ENCODE results near the gene DDX49.
"Not testable (repeated sequence)": the region's sequence is repeated elsewhere in the genome, so short reads cannot be mapped to it uniquely, and the experiment has no call there.

The DDX49 gene

DNA sequence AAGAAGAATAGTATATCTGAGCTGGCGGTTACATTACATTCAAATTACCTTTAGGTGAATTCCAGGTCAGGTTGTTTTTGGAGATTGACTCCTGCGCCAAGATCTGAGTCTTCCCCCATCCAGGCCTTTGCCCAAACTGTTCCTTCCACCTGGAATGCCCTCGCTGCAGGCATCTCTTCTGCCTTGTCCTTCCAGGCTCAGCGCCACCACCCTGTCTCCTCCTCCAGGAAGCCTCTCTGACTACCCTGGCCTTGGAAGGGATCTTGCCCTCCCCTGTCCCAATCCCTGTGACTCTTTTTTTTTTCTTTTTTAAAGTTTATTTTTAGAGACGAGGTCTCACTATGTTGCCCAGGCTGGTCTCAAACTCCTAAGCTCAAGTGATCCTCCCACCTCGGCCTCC is 23.2 kb downstream of the DDX49 start:
- DNase-seq (ENCODE audit: low spot score): no peak

DNA sequence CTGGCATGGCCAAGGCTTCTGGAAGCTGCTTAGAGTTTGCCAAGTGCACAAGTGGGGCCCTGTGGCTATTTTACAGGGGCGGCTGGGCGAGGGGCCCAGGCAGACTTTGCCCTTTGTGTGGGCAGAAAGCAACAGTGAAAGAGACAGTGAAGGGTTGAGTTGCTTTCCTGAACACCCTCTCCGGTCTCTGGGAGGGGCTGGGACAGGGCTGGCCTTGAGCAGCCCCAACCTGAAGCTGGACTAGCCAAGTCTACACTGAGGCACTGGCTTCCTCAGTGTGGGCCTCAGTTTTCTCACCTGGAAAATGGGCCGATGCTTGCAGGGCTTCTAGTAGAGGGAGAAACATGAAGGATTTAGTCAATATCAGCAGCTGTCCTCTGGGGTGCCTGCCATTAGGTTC is 23.9 kb downstream of the DDX49 start:
- no peak for DNase-seq (ENCODE audit: low spot score)

DNA sequence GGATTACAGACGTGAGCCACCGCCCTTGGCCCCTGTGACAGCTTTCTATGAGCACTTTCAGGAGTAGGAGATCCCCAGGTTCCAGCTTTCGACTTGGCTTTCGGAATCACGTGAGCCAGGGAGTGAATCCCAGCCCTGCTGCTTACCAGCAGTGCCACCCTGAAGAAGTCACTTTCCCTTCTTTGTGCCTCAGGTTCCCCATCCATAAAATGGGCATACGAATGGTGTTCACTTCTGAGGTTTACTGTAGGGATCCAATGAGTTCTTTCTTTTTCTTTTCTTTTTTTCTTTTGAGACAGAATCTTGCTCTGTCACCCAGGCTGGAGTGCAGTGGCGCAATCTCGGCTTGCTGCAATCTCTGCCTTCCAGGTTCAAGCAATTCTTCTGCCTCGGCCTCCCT is 25.8 kb downstream of the DDX49 start:
- no peak for DNase-seq (ENCODE audit: low spot score)

DNA sequence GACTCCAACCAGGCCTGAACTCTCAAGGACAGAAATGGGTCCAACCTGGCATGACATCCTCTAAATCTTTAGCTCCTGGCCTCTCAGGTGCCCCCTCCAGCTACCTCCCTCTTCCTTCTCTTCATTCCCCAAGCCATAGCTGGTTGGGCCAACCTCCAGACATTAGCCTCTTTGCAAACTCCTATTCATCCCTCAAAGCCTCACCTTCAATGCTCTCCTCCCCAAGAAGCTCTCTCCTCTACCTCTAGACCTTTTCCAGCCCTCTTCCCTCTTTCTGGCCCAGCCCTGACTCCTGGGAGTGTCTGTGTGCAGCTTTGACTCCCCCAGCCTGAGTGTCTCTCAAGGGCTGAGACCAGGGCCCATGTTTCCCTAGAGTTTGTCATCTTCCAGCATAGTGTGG is 26.8 kb downstream of the DDX49 start:
- DNase-seq (ENCODE audit: low spot score): no peak

DNA sequence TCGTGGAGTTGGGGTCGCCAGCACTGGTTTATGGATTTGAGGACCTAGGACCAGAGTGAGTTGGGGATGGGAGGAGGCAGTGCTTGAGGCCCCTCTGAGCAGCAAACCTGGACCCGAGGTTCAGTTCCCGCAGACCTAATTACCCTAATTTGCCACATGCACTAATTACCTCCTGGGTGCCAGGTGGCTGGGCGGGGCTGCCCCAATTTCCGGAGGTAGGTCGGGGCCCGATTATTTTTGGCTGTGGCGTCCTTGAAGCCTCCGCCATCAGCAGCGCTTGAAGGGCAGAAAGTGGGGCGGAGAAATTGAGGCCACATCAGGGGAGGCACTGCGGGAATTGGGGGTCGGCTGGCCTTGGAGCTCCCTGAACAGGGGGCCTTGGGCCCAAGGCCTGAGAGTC is 27.4 kb downstream of the DDX49 start:
- DNase-seq (ENCODE audit: low spot score): no peak

DNA sequence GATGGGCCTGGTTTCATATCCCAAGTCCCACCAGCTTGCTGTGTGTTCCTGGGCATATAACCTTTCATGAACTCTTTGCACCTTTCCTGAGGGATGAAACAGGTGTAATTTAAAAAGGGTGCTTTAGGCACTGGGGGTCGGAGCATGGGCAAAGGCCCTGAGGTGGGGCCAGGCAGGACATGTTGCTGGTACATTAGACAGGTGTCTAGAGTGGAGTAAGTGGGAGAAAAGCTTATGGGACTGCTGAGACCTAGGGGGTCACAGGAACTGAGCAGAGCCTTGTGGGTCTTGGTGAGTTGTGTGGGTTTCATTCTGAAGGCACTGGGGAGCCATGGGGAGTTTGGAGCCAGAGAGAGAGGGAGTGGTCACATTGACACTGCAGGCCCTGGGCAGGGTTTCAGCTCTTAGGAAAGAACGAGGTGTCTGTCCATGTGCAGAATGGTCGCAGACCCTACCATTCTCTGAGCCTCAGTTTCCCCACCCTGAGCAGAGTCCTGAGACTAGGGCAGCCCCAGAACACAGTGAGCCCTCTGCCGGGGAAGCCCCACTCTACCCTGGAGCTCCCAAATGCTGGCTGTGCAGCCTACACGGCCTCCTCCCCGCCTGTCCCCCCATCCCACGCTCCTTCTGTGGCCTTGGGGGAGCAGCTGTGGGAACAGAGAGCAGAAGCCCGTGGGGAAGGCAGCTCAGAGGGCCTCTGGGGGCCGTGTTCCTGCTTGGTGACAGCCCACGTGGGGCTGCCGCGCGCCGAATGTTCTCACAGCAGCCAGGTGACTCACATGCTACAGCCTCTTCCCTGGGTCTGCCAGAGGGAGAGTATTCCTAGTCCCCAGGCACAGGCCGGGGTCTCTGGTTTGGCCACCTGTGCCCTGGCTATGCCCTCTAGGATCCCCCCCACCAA is 28.8 kb downstream of the DDX49 start:
- DNase-seq (ENCODE audit: low spot score): no peak

DNA sequence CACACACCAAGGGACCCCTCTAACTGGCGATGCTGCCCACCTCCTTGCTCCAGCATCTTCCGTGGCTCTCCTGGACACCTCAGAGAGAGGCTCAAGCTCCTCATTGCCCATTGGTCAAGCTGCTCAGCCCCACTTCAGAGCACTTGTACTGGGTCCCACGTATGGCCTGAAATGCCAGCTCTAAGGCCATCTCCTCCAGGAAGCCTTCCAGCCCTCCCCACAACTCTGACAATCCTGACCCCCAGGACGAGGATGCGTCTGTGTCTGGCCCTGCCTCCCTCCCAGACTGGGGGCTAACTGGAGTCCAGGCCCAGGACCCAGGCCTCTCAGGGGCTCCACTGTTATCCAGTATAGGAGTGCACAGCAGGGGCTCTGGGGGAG is 29.5 kb downstream of the DDX49 start:
- no peak for DNase-seq (ENCODE audit: low spot score)

DNA sequence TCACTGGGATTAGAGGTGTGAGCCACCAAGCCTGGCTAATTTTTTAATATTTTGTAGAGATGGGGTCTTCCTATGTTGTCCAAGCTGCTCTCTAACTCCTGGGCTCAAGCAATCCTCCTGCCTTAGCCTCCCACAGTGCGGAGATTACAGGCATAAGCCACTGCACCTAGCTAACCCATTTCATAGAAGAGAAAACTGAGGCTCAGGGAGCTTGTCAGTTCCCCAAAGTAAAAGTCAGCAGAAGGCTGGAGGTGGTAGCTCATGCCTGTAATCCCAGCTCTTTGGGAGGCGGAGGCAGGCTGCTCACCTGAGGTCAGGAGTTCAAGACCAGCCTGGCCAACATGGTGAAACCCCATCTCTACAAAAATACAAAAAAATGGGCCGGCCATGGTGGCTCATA is 30.3 kb downstream of the DDX49 start:
- no peak for DNase-seq (ENCODE audit: low spot score)

DNA sequence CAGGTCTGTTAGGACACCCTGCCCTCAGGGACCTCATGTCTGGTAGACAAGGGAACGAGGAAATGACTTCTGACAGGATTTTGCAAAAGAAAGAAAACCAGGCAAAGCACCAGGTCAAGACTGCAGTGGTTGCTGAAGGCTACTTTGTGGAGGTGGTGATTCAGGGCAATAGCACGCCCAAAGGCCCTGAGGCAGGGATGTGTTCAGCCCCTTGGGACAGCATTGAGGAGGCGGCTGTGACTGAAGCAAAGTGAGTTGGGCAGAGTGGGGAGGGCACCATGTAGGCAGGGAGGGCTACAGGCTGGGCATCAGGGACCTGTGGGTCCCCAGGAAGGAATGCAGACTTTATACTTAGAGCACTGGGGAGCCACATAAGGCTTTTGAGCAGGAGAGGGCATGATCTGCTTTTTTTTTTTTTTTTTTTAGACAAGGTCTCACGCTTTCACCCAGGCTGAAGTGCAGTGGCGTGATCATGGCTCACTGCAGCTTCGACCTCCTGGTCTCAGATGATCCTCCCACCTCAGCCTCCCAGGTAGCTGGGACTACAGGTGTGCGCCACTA is 32.3 kb downstream of the DDX49 start:
- no peak for DNase-seq (ENCODE audit: low spot score)

DNA sequence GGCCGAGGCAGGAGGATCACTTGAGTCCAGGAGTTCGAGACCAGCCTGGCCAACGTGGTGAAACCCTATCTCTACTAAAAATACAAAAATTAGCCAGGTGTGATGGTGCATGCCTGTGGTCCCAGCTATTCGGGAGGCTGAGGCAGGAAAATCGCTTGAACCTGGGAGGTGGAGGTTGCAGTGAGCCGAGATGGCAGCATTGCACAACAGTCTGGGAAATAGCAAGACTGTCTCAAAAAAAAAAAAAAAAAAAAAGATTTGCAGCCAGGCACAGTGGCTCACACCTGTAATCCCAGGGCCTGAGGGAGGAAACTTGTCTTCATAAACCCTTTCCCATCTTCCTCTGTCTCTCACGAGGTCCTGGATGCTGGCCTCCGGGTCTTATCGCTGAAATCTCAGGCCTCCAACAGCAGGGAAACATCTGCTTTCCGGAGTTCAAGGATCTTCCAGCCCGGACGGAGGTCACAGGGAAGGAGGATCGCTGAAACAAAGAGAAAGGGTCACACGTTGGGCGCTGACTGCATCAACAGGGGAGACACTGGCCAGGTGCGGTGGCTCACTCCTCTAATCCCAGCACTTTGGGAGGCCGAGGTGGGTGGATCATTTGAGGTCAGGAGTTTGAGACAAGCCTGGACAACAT is 33.0 kb downstream of the DDX49 start:
- DNase-seq (ENCODE audit: low spot score): not testable (repeated sequence)

DNA sequence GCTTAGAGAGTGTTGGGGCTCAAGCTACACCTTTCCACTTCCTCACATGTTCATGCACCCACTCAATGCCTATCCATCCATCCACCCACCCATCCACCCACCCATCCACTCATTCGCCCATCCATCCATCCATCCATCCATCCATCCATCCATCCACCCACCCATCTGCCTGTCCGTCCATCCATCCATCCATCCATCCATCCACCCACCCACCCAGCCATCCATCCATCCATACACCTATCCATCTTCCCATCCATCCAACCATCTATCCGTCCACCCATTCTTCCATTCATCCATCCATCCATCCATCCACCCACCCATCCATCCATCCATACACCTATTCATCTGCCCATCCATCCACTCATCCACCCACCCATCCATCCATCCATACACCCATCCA is 34.6 kb downstream of the DDX49 start:
- DNase-seq (ENCODE audit: low spot score): no peak

DNA sequence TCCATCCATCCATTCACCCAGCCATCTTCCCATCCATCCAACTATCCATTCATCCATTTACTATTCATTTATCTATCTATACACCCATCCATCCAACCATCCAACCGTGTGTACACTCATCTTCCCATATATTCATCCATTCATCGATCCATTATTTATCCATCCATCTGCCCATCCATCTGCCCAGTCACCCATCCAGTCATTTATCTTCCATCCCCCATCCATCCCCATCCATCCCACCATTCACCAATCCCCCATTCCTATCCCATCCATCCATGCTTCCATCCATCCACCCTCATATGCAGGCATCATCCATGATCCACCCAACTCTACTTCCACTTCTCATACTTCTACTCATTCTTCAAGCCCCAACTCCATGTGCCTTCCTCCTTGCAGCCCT is 35.5 kb downstream of the DDX49 start:
- DNase-seq (ENCODE audit: low spot score): no peak

DNA sequence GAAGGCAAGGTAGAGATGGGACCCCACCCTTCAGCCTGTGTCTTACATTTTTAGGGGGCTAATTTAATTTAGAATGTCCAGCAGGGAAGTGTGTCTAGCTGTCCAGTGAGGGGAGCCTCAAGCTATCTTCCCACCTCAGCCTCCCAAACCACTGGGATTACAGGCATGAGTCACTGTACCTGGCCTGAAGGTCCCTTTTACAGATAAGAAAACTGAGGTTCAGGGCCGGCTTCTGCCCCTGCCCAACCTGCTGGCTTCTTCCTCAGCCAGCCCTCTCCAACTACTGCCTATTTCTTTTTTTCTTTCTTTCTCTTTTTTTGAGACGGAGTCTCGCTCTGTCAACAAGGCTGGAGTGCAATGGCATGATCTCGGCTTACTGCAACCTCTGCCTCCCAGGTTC is 40.9 kb downstream of the DDX49 start:
- no peak for DNase-seq (ENCODE audit: low spot score)

DNA sequence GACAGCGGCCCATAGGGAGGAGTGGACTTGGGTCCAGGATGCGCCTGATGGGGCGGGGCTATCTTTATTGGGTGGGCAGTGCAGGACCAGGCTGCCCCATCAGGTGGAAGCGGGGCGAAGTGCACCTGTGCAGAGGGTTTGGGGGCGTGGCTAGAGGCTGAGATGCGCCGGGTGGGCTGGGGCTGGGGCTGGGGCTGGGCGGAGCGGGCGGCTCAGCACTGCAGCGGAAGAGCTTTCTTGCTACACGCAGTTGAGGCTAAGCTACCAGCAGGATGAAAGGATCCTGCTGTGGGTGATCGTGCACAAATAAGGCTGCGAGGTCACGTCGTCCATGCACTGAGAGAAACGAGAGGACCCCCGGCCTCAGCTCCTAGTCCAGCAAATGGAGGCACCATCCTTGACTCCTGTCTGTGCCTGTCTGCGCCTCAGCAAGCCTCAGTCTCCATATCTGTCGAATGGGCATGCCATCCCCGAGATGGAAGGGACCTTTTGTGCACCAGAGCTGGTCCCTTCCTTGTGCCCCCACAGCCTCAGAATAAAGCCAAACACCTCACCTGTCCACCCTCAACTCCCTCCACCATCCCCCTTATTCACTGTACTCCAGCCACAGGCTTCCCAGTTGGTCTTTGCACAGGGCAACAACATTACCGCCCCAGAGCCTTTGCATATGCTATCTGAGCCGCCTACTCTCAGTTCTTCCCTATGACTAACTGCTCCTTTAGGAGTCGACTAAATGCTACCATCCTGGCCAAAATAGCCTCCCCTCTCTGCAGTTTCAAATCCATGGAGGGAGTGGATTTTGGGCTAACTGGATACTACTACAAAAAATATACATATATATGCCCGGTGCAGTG is 42.5 kb downstream of the DDX49 start:
- DNase-seq (ENCODE audit: low spot score): no peak

DNA sequence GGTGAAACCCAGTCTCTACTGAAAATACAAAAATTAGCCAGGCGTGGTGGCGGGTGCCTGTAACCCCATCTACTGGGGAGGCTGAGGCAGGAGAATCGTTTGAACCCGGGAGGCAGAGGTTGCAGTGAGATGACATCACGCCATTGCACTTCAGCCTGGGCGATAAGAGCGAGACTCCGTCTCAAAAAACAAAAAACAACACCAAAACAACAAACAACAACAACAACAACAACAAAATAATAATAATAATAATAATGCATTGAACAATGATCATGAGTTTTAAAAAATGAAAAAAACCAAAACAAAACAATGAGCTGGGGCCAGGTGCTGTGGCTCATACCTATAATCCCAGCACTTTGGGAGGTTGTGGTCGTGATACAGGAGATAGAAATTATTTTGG is 44.6 kb downstream of the DDX49 start:
- DNase-seq (ENCODE audit: low spot score): no peak

DNA sequence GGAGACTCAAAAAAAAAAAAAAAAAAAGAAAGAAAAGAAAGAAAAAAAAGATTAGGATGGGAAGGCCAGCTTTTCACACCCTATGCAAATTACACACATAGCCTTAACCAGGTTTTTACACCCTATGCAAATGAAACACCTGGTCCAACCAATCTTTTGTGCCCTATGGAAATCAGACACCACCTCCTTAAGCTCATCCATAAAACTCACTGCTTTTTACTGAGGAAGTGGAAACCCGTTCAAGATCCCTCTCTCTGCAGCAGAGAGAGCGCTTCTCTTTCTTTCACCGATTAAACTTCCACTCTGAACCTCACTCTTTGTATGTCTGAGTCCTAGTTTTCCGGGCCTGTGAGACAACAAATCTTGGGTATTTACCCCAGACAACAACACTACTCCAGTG is 46.8 kb downstream of the DDX49 start:
- DNase-seq (ENCODE audit: low spot score): no peak

DNA sequence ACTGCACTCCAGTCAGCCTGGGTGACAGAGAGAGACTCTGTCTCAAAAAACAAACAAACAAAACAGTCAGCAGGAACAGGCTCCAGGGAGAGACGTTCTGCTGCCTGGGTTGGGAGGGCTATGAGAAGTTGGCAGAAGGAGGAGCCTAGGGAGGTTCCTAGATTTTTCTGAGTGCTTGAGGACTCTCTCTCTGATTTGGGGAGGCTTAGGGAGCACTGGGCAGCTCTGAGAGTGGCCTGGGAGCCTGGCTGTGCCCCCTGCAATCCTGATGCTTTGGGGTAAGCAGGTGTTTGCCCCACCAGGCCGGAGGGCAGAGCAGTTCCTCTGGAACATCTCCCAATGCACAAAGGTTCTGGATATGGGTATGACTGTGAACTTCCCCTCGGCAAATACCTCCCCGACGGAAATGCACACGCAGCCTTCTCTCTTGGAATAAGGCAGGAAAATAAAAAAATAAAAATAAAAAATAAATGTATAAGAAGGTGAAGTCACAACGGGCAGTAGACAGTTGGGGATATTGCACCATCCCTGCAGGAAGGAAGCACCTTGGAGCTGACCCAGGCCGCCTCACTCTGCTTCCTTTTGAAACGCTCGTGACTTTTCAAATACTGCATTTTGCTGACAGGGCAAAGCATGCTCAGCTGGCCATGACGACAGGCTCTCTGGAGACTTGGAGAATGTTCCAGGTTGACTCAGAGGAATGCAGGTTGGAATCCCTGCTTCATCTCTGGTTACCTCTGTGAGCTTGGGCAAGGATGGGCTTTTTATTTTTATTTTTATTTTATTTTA is 48.0 kb downstream of the DDX49 start:
- no peak for DNase-seq (ENCODE audit: low spot score)

DNA sequence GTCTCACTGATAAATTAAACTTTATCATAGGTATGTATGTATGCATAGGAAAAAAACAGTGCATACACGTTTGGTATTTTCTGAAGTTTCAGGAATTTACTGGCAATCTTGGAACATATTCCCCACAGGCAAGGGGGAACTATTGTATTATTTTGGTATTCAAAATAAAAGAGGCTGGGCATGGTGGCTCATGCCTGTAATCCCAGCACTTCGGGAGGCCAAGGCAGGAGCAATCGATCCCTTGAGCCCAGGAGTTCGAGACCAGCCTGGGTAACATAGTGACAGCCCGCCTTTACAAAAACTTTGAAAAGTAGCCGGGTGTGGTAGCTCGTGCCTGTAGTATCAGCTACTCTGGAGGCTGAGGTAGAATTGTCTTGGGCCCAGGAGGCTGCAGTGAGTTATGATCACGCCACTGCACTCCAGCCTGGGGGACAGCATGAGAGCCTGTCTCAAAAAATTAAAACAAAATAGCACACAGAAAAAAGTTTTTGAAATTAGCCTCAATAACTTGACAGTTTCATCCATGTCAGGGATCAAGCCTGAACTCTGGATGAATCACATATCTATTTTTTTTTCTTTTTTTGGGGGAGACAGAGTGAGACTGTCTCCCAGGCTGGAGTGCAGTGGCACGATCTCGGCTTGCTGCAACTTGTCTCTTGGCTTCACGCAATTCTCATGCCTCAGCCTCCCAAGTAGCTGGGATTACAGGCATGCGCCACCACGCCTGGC is 50.6 kb downstream of the DDX49 start:
- DNase-seq (ENCODE audit: low spot score): no peak

DNA sequence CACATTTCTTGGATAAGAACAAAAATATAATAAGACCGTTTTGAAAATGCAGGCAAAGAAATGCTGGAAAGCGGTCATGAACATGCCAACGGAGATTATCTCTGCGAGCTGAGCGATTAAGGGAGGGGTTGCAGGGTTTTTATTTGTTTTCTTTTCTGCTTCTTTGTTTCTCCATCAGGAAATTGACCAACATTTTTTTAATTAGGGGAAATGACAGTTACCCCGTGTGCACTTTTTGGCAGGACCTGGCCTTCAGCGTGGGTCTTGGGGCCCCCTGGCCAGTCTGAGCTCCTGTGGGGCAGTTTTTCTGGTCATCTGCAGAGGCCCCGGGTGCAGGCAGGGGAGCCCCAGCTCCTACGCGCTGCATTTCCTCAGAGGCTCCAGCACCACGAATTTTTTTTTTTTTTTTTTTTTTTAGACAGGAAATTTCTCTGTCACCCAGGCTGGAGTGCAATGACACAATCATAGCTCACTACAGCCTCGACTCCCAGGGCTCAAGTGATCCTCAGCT is 52.8 kb downstream of the DDX49 start:
- no peak for DNase-seq (ENCODE audit: low spot score)

DNA sequence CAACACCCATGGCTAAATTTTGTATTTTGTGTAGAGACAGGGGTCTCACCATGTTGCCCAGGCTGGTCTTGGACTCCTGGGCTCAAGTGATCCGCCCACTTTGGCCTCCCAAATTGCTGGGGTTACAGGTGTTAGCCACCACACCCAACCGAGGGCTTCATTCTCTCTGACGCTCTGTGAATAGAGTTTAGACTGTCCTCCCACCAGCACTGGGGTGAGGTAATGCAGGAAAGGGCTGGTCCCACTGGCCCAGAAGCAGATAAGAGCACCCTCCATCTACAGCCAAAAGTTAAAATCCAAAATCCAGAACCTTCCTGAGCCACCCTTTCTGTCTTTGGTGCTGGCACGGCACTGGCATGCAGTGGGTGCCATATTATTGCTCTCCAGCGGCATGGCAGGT is 53.3 kb downstream of the DDX49 start:
- no peak for DNase-seq (ENCODE audit: low spot score)

DNA sequence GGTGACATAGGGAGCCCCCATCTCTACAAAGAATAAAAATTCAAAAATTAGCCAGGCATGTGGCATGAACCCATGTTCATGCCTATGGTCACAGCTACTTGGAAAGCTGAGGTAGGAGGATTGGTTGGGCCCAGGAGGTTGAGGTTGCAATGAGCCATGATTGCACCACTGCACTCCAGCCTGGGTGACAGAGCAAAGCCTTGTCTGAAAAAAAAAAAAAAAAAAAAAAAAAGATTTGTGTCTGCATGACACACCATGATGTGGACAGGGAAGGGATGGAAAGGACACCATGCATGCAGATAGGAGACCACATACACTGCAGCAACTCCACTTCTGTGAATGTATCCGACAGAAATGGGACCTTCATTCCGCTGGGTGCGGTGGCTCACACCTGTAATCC is 55.5 kb downstream of the DDX49 start:
- no peak for DNase-seq (ENCODE audit: low spot score)
